HUDEP-2 (cell line): Measurements from ENCODE around the gene HDAC3.
"Not testable (repeated sequence)": the region's sequence is repeated elsewhere in the genome, so short reads cannot be mapped to it uniquely, and the experiment has no call there.

Experiments used
- DNase-seq, 76 experiments: peaks; one replicate each; lab custom pipeline; 2025; ENCODE audit not compliant: unreplicated experiment in 76 of 76; lab: John Stamatoyannopoulos, UW

HDAC3 gene

DNA sequence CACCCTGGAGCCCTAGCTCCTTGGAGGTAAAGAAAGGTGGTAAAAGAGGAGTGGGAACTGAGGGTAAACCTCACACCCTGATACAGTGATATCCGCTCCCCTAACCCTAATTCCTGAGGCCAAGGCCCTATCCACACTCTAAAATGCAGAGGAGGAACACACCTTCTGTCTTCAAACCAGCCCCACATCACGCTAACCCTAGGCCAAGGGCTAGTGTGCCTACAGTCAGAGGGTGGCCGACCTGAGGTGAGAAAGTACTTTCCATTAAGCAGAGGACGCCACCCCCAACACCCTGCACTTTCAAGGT is 590 bp downstream of the HDAC3 start:
- DNase-seq = peak in 1 of 76 experiments; percentile 3

DNA sequence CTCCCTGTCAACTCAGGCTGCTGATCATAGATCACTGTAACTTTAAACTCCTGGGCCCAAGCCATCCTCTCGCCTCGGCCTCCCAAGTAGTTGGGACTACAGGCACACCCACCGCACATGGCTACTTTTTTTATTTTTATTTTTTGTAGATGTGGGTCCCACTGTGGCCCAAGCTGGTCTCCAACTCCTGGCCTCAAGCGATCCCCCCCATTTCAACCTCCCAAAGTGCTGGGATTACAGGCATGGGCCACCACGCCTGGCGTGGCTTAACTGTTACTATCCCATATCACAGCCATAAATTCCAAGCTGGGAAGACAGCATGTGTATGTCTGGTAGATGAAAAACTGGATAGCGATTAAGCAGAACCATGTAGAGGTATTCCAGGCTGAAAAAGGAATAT is 1.0 kb downstream of the HDAC3 start:
- no peak for DNase-seq

DNA sequence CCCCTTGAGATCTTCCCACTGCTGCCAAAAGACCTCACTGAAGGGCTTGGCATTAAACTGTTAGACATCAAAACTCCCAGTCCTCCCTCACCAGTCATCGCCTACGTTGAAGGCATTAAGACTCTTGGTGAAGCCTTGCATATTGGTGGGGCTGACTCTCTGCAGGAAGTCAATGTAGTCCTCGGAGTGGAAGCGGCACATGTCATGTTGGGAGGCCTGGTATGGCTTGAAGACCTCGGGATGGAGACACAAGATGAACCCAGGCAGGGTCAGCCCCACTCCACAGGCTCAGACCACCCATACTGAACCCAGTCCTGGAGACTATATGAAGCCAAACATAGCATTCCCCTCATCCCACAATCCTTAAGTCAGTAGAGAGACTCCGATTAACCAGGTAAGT is 1.9 kb downstream of the HDAC3 start:
- no peak for DNase-seq

DNA sequence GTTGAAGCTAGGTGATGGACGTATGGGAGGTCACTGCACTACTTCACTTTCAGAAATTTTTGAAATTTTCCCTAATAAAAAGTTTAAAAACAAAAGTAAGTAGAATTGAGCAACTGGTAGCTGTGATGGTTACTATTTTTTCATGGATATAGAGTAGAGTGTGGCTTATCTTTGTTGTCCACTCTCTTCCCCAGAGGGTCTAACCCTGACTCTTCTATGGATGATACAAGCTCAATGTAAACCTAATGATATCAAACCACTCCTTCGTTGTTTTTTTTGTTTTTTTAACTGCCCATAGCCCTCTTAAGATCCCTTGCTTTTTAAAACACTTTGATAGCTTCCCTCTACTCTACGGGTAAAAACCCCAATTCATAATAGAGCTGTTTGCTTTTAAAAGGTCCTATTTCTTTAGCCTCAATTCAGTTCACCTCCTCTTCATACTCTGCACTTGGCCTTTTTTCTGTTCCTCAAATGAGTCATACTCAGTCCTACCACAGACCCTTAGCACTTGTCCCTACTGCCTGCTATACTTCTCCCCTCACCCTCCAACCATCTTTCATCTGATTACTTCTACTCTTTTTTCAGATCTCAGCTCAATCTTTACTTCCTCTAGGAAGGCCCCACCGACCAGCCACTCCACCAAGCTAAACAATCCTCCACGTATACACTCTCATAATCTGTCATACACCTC is 2.6 kb downstream of the HDAC3 start:
- DNase-seq = peak in 5 of 76 experiments; percentile 4 to 19 (median 10)

DNA sequence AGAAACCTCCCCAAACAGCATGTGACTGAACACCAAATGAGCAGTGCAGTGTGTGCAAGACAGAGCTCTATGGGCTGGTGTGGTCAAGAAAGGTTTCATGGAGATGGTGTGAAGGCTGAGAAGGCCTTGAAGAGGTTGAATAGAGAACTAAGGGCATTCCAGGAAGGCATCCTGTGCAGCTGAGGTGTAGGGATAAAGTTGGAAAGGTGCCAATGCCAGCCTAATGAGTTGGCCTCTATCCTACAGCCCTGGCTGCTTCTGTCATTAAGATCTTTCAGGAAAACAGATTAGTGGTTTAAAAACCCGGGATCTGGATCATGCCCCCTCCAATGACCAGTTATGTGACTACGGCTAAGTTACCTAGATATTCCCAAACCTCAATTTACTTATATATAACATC is 4.0 kb downstream of the HDAC3 start:
- no peak for DNase-seq

DNA sequence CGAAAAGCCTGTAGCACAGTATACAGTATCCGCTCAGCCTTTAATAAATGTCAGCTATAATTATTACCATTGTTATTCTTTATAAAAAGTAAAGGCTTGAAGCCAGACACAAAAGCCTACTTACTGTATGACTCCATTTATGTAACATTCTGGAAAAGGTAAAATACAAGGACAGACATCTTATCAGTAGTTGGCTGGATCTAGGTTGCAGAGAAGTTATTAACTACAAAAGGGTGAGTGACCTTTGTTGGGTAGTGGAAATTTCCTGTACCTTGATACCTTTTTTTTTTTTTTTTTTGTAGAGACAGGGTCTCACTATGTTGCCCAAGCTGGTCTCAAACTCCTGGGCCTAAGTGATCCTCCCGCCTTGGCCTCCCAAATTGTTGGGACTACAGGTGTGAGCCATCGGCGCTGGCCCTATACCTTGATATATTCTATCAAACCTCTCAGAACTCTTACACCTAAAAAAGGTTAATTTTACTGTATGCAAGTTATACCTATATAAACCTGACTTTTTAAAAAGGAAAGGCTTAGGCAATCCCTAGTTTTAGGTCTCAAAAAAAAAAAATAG is 6.0 kb downstream of the HDAC3 start:
- DNase-seq = no peak

DNA sequence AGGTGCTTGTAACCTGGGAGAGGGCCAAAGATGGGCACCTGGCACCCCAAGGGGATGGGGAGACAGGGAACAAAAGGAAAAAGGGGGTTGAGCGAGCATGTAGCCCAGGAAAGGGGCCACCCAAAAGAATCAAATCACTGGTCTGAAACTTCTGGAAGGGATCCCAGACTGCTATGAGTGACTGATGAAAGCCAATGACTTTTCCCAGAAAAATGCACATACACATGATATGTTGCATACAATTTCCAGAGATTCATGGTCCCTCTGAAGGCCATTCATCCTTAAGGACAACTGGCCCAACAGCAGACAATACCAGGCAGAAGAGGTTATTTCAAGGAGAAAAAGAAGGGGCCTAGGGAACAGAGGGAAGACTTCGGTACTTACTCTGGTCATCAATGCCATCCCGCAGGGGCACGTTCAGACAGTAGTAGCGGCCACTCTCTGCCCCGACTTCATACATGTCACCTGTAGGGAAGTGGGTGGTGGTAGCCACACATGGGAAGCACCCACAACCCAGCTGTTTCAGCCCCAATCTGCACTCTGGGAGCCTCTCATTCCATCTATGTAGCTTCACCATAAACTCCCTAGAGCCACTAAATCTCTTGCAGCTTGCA is 8.4 kb downstream of the HDAC3 start:
- DNase-seq = no peak

DNA sequence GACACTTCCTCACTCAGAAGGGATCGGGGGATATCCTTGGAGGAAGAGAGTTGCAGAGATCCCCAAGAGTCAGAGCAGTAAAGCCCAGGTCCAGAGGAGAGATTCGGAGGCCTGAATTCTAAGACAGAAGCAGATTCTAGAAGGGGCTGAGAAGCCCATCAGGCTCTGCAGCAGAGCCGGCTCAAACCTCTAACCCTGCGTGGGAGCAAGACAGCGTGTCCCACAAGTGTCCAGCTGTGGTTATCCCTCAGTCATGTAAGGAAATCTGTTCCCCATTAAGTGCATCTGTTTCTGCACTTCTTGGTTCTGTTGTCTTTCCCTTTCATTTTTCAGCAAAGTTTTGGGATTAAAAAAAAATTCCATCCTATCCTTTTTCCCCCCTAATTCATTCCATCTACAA is 13.0 kb downstream of the HDAC3 start:
- DNase-seq = no peak

DNA sequence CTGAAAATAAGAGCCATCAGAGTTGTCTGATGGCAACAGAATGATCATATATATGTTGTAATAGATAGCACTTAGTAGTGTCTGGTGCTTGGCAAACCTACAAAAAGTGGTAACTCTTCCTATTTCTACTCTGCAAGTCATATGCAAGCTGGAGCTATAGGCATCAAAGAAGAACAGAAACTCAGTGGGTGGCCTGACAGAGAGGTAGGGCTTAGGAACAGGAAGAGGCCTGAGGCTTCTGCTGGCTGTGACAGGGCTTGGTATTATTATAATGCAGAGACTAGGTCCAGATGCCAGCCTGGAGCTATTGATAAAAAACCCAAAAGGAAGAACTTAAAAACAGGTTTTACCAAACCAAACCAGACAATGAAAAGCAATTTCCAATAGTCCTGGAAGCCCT is 13.5 kb downstream of the HDAC3 start:
- DNase-seq = no peak

DNA sequence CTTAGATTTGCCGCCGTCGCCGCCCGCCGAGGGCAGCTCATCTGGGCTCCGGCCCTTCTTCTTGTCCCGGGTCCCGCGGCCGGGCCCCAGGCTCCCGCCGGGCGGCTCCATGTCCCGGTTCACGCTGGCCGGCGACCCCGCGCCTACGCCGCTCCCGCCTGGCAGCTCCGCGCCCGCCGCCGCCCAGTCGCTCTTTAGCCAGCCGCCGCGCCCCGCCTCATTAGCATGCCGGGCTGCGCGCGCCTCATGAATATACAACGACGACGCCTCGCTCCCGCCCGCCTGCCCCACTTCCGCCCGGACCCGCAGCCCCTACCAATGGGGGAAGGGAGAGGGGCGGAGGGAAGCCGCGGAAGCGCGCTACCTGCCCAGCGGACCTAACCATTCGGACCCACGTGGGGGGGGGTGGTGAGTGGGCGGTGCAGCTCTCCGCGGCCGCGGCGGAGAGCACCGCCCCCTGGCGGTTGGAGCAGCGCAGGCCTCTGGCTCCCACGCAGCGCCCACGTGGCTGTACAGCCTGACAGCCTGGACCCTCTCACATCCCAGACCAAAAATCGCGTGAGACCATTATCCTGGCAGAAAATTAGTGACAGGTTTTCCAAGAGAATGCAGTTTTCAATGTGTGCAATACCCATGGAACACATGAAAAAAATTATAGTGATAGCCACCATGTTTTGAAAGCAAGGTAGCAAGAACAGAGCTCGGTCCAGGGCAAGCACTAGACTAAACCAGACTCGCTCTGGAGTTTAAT is 17.7 kb downstream of the HDAC3 start, which contains the start of gene DIAPH1:
TSS of gene DIAPH1 (minus strand) at position 197 of the 751 bp plus-strand sequence. CDS start at position 111, 86 bp downstream.
- DNase-seq = peak; percentile 40 to 98 (median 94)

DNA sequence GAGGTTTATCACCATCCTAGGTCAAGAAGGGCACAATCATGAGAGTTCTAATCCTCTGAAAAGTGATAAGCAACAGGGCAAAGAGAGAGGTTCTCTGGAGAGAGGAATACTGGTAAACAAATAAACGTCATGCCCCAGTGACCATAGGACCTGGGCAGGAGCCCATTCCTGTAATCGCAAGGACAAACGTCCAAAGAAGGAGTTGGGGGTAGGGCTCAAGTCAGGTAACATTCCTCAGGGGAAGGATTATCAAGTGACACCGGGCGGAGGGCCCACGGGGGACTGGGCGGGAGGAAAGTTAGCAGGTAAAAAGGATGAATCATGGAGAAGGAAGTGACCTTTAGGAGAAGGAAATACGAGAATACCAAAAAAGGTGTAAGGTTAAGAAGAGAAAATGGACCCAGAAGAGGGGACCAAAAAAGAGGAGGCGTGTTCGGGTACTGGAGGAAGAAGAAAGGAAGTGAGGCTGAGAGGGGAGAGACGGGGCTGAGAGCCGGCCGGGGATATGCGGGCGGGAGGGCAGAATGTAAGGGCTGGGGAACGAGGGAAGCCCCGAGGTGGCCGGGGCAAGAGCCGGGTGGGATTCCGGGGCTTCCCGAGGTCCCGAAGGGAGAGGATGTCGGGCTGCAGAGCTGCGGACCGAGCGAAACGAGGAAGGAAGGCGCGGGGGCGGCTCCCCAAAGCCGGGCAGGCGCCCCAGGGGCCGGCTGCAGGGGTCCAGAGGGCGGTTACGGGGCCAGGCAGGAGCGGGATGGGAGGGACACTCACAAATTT is 18.4 kb downstream of the HDAC3 start:
- peak in 38 of 76 experiments; percentile 3 to 66 (median 28) for DNase-seq

DNA sequence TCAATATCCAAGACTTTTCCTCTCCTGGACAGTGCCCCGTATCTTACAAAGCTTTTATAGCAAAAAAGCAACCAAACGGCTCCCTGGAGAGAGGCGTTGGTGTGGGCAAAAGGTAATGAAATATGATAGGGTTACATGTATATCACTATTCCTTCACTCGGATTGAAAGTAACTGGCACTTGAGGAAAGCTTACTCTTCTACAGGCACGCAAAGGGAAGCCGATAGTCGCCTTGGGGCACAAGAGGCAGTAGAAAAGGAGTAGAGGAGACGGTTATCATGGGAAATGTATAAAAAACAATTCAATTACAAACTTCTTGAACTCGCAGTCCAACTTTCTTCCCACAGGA is 19.0 kb downstream of the HDAC3 start:
- DNase-seq = peak in 3 of 76 experiments; percentile 6 to 38 (median 20)

DNA sequence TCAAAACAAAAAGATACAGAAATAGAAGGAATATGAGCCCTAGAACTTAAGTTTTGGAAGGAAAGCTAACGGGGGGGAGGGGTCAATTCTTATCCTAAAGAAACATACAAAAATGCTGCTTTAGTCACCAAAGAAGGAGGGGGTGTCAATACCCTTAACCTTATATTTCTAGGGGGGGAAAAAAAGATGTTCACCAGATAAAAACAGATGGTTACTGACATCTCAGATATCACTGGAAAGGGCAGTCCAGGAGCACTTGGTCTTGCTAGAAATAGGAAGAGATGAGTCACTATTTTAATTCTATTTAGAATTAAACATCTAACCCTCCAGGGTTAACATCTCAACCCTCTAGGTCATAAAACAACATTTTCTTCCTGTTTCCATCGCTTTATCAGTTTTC is 19.5 kb downstream of the HDAC3 start:
- DNase-seq = peak in 24 of 76 experiments; percentile 3 to 73 (median 33)

DNA sequence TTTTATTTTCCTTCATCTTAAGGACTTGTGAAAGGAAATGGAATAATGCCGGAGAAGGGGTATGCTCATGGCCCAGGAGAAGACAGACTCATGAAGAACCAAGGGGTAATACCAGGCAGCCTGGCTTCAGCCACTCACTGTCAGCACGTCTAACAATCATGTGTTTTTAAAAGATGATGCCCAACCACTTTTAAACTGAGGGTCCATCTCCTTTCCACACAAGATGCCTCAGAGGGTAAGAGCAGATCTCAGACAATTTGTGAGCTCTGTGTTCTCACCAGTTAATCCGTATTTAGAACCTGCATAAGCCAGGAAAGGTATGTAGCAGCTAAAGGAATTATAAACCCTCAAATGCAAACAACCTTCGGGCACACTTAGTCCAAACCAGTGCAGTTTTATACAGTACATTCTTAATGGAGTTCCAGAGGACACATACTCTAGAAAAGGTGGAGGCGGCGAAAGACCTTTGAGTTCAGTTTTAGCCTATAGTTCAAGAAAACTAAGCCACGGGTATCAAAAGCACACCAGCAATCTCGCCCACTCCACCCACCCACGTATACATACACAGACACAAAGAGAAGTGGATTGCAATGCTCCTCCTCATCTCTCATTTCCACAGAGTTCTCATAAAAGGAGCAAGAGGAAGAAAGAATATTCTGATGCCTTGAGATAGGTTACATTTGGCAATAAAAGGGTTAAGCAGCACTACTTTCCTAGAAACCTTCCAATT is 20.5 kb downstream of the HDAC3 start:
- peak in 1 of 76 experiments; percentile 9 for DNase-seq

DNA sequence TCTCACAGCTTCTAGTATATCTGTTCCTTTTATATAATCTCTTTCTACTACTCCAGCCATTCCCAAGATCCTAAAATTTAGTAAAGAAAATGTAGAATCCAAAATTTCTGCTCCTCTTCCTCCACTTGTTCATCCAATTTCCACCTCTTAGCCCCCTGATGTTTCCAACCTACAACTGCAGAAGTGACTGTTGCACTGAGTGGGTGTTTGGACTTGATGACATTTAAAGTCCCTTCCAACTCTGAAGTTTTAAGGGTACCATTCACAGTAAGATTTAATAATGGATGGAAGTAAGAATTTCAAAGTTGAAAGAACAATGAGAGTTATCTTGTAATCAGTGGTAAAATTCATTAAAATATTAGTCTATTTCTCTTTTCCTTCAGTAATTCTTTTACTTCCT is 23.3 kb downstream of the HDAC3 start:
- no peak for DNase-seq

DNA sequence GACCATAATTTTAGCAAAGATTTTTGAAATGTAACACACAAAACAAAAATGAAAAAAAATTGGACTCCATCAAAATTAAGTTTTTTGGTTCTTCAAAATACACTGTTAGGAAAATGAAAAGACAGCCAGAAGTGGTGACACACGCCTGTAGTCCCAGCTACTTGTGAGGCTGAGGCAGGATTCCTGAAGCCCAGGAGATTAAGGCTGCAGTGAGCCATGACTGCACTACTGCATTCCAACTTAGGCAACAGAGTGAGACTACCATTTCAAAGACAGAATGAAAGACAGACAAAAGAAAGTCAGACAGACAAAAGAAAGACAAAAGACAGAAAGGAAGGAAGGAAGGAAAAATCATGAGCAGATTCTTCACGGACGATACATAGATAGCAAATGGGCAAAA is 25.4 kb downstream of the HDAC3 start:
- DNase-seq = no peak

DNA sequence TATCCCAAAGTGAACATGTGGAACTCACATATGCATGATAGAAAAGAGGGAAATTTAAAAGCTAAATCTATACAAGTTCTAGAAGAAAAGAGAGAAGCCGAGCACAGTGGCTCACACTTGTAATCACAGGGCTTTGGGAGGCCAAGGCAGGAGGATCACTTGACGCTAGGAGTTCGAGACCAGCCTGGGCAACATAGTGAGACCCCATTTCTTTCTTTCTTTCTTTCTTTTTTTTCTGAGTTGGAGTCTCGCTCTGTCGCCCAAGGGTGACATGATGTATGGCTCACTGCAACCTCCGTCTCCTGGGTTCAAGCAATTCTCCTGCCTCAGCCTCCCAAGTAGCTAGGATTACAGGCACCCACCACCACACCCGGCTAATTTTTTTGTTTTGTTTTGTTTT is 26.7 kb downstream of the HDAC3 start:
- not testable (repeated sequence) for DNase-seq

DNA sequence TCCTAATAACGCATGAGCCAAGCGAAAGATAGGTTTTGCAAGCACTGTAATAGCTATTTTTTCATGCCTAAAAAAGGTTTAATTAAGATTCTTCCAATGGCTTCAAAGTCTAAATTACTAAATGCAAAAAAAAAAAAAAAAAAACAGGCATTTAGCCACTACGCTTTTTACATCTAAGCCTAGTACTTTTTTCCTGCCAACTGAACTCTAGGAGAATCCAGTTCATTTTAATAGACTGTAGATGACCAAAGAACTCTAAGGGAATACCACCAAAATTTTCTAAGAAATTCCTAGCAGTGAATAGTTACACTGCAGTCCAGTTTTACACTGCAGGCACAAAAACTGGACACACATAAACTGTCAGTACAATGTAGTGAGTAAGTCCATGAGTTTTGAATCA is 27.6 kb downstream of the HDAC3 start:
- no peak for DNase-seq

DNA sequence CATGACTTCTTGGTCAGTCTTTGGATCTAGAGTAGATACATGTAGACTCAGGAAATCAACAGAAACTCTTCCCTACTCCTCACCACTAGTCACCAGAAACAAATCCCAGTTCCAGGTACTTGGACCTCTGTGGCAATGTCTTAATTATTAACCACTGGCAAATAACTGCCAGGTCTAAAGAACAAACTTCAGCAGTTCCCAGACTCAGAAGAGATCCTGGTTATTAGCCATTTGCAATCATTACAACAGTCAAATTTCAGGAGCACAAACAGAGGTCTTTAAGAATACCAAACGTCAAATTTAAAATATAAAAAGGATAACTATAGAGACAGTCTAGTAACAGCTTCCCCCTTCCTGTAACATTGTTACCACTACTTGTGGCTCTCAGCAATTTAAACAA is 28.1 kb downstream of the HDAC3 start:
- no peak for DNase-seq

DNA sequence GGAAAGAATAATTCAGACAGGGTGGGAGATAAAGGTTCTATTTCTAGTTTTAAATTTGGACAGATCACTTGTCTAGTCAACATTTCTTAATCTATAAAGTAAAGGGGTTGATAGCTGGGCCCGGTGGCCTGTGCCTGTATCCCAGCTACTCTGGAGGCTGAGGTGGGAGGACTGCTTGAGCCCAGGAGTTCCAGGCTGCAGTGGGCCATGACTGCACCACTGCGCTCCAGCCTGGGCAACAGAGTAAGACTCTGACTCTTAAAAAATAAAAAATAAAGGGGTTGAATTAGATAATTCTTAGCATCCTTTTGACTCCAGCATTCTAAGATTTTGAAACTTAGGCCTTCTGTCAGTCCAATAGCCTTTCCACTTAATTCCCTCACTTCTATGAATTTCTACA is 28.6 kb downstream of the HDAC3 start:
- DNase-seq = no peak
